Calu3 (cell line): ENCODE results near the gene BMPR1B. TPM values are rescaled to one million over a fixed set of nuclear protein-coding genes. Genes with fewer than 3 reads are reported as not detected.

Experiments
- BruUV-seq: library from RNA; stranded (reverse); fragments of 400-500 nt; replicated peaks from 2 replicates; lab custom pipeline; 2021; lab: Mats Ljungman, UMichigan
- CTCF ChIA-PET: fragments of 300-600 bp; sonication (Branson Sonifier 250); formaldehyde crosslinking; loops from one replicate; lab custom pipeline; 2022; ENCODE audit warnings: antibody characterized with exemption; lab: Charles Lee
- DNase-seq: peaks from one replicate; pipeline ENCODE4 v3.0.0; 2022
- H3K27ac Mint-ChIP-seq: one replicate; pipeline ENCODE4 v1.8.0; 2022; ENCODE audit warnings: mixed read lengths; ENCODE audit not compliant: unreplicated experiment
- H3K27me3 Mint-ChIP-seq: one replicate; pipeline ENCODE4 v1.8.0; 2022; ENCODE audit warnings: mixed read lengths; ENCODE audit not compliant: unreplicated experiment
- H3K36me3 Mint-ChIP-seq: one replicate; pipeline ENCODE4 v1.8.0; 2022; ENCODE audit warnings: mild to moderate bottlenecking, moderate library complexity, mixed read lengths; ENCODE audit not compliant: insufficient read depth, unreplicated experiment
- H3K4me1 Mint-ChIP-seq: one replicate; pipeline ENCODE4 v1.8.0; 2022; ENCODE audit warnings: mild to moderate bottlenecking, low read depth, mixed read lengths; ENCODE audit not compliant: unreplicated experiment
- H3K4me3 Mint-ChIP-seq: one replicate; pipeline ENCODE4 v1.8.0; 2022; ENCODE audit warnings: mild to moderate bottlenecking, low read depth, moderate library complexity, mixed read lengths; ENCODE audit not compliant: unreplicated experiment
- H3K9me3 Mint-ChIP-seq: one replicate; pipeline ENCODE4 v1.8.0; 2022; ENCODE audit warnings: low read depth, mixed read lengths; ENCODE audit not compliant: unreplicated experiment
- intact Hi-C: fragments of 100-400 bp; cut with micrococcal nuclease; formaldehyde crosslinking; loops from one replicate; pipeline ENCODE4 v1.10.0; 2022; ENCODE audit not compliant: unreplicated experiment
- total RNA-seq: library from RNA; stranded (reverse); gene quantifications from 2 replicates; pipeline ENCODE4 v1.2.3, GENCODE V29; 2022
- TF ChIP-seq, protein P1 (sequence below): fragments of 200-600 bp; IDR thresholded peaks from one replicate; pipeline ENCODE4 v1.8.0; 2022; ENCODE audit warnings: antibody characterized with exemption; ENCODE audit not compliant: unreplicated experiment

The BMPR1B gene
- total RNA-seq, 1 experiment from 2014 or later: 9.2 TPM

DNA sequence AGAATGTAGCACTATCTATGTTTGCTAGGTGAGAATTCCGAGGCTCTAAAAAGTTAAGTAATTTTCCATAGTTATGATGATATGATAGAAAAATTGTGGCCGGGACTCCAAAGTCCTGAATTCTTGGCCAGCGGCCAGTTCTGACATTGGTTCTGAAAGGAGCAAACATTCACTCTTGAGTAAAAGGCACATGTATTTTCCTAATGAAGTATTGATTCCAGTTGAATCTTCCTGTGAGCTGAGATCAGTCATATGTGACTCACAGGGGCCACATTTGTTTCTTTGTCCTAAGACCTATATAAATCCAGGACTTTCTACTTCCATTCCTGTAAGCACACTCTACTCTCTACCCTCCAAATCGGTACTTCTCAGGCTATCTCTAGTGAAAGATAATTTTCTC, 349.9 kb downstream of the BMPR1B start:
- Mint-ChIP-seq H3K36me3 (no peaks in the 10 kb centered on the region), H3K27me3 (no peaks in the 10 kb centered on the region), H3K9me3 (no peaks in the 10 kb centered on the region), H3K4me1 (no peaks in the 10 kb centered on the region), H3K4me3 (no peak overlapping the region), H3K27ac (no peak overlapping the region)
- CTCF ChIA-PET: no interaction called here
- intact Hi-C loops: loop anchor here (10.0 kb wide), 1 partner anchor 463 kb away; no protein-coding TSS in a partner anchor
- BruUV-seq: no TSS peak
- TF ChIP-seq, protein P1, sequence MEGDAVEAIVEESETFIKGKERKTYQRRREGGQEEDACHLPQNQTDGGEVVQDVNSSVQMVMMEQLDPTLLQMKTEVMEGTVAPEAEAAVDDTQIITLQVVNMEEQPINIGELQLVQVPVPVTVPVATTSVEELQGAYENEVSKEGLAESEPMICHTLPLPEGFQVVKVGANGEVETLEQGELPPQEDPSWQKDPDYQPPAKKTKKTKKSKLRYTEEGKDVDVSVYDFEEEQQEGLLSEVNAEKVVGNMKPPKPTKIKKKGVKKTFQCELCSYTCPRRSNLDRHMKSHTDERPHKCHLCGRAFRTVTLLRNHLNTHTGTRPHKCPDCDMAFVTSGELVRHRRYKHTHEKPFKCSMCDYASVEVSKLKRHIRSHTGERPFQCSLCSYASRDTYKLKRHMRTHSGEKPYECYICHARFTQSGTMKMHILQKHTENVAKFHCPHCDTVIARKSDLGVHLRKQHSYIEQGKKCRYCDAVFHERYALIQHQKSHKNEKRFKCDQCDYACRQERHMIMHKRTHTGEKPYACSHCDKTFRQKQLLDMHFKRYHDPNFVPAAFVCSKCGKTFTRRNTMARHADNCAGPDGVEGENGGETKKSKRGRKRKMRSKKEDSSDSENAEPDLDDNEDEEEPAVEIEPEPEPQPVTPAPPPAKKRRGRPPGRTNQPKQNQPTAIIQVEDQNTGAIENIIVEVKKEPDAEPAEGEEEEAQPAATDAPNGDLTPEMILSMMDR: no peak
- peak; percentile 36 for DNase-seq

GRCh38 chr4:95108883-95109421, 351.2 kb downstream of the BMPR1B start:
- Mint-ChIP-seq H3K36me3 (no peaks in the 10 kb centered on the region), H3K4me1 (no peaks in the 10 kb centered on the region), H3K9me3 (no peaks in the 10 kb centered on the region), H3K27me3 (no peaks in the 10 kb centered on the region), H3K27ac (no peak overlapping the region), H3K4me3 (no peak overlapping the region)
- CTCF ChIA-PET: no interaction called here
- no TSS peak for BruUV-seq
- TF ChIP-seq, protein P1: no peak
- intact Hi-C loops: loop anchor here (10.0 kb wide), 1 partner anchor 464 kb away; no protein-coding TSS in a partner anchor
- DNase-seq: no peak

DNA sequence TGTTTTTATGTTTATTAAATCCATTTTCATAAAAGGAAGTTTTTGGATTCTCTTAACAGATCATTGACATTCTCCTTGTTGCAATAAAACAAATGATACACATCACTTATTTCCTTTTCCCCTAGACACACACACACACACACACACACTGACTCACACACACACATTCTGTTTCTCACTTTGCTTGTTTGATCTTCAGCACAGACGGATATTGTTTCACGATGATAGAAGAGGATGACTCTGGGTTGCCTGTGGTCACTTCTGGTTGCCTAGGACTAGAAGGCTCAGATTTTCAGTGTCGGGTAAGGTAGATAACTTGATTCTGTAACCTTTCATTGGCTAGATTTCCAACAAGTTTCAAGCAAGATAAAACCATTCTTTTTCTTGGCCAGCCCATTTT, 356.8 kb downstream of the BMPR1B start:
- no peak overlapping the region for H3K27ac Mint-ChIP-seq
- no peak for DNase-seq
- intact Hi-C loops: no loop called here
- no peaks in the 10 kb centered on the region for H3K9me3 Mint-ChIP-seq
- BruUV-seq: no TSS peak
- no peaks in the 10 kb centered on the region for H3K27me3 Mint-ChIP-seq
- H3K4me1 Mint-ChIP-seq: peaks cover 17% of the 10 kb centered on the region
- CTCF ChIA-PET: no interaction called here
- no peaks in the 10 kb centered on the region for H3K36me3 Mint-ChIP-seq
- TF ChIP-seq, protein P1: no peak
- H3K4me3 Mint-ChIP-seq: no peak overlapping the region

- no peaks in the 10 kb centered on the region for H3K9me3 Mint-ChIP-seq
These were observed 360.7 kb downstream of the BMPR1B start for GRCh38 chr4:95118497-95118896.

More at GRCh38 chr4:95118497-95118896, 360.7 kb downstream of the BMPR1B start:
- Mint-ChIP-seq H3K4me1 (peaks cover 17% of the 10 kb centered on the region), H3K4me3 (peak overlapping the region; percentile 23), H3K27ac (no peak overlapping the region), H3K36me3 (no peaks in the 10 kb centered on the region), H3K27me3 (no peaks in the 10 kb centered on the region)
- TF ChIP-seq, protein P1: no peak
- intact Hi-C loops: no loop called here
- CTCF ChIA-PET: interaction anchor here (0.8 kb wide), 1 partner anchor 389 kb away, joined by 3 read pairs; no protein-coding TSS in a partner anchor
- DNase-seq: peak; percentile 2
- no TSS peak for BruUV-seq
